Neutrophil (primary cell): ENCODE results near the gene RMC1.
A peak's percentile ranks its signal among the peaks of the same experiment; 100 is the strongest.
"Not testable (repeated sequence)": the region's sequence is repeated elsewhere in the genome, so short reads cannot be mapped to it uniquely, and the experiment has no call there.

Source experiments
- H3K27ac ChIP-seq: fragments of 200-600 bp; sonication (generic); 2 replicates; pipeline ENCODE4 v1.5.1; 2016; ENCODE audit warnings: mild to moderate bottlenecking, moderate library complexity
- H3K27me3 ChIP-seq: fragments of 200-600 bp; sonication (generic); 2 replicates; pipeline ENCODE4 v1.6.0; 2016; ENCODE audit warnings: mild to moderate bottlenecking
- H3K36me3 ChIP-seq: fragments of 200-600 bp; sonication (generic); 2 replicates; pipeline ENCODE4 v1.5.1; 2017
- H3K4me1 ChIP-seq, 2 experiments: fragments of 200-600 bp in 1 of 2; sonication (generic) in 1 of 2; 1 replicate in 1 of 2; 2 replicates in 1 of 2; pipeline versions ENCODE4 v1.5.1 to v1.6.1; 2013 to 2016; ENCODE audit warnings: low read depth in 1 of 2, low read length in 1 of 2, mild to moderate bottlenecking in 1 of 2, moderate library complexity in 1 of 2; ENCODE audit not compliant: control insufficient read depth in 1 of 2, insufficient read depth in 1 of 2
- H3K4me3 ChIP-seq, 2 experiments: fragments of 200-600 bp in 1 of 2; sonication (generic) in 1 of 2; 1 replicate in 1 of 2; 2 replicates in 1 of 2; pipeline ENCODE4 v1.5.1; 2013 to 2016; ENCODE audit warnings: low read depth in 1 of 2, low read length in 1 of 2, mild to moderate bottlenecking in 1 of 2, moderate library complexity in 1 of 2
- H3K9me3 ChIP-seq: fragments of 200-600 bp; sonication (generic); 2 replicates; pipeline ENCODE4 v1.5.1; 2016
- TF ChIP-seq, protein P1 (sequence below): fragments of 200-600 bp; sonication (generic); IDR thresholded peaks from 2 replicates; pipeline ENCODE4 v1.5.1; 2016; ENCODE audit warnings: antibody characterized with exemption

RMC1 gene

DNA sequence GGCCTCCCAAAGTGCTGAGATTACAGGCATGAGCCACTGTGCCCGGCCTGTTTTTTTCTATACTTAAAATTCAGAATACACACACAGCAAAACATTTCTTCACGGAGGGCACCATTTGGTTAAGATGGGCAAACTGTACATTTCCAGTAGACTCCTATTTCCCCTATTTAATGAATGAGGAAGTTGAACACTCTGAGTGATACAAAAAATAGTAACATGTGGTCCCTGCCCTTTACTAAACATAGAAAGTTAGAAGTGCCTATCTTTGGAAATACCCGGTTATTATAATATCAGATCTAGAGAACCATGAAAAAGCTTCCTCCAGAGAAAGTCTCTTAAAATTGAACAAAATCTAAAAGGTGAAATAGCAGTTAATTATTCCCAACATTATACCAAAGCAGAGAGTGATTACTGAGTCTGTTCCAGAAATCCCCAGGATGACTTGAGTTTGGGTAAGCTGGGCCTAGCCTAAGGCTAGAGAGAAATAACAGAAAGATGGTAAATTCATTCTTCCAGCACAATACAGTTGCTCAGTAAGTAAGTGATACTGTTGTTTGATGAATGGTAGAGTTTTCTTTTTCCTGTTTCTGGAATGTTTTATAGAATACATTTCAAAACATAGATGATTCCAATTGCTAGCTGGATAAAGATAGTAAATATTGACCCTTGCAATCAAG is 23.3 kb upstream of the RMC1 start:
- H3K9me3 ChIP-seq, result no peaks in the 10 kb centered on the region
- peaks cover 88% of the 10 kb centered on the region for H3K36me3 ChIP-seq
- TF ChIP-seq, protein P1, sequence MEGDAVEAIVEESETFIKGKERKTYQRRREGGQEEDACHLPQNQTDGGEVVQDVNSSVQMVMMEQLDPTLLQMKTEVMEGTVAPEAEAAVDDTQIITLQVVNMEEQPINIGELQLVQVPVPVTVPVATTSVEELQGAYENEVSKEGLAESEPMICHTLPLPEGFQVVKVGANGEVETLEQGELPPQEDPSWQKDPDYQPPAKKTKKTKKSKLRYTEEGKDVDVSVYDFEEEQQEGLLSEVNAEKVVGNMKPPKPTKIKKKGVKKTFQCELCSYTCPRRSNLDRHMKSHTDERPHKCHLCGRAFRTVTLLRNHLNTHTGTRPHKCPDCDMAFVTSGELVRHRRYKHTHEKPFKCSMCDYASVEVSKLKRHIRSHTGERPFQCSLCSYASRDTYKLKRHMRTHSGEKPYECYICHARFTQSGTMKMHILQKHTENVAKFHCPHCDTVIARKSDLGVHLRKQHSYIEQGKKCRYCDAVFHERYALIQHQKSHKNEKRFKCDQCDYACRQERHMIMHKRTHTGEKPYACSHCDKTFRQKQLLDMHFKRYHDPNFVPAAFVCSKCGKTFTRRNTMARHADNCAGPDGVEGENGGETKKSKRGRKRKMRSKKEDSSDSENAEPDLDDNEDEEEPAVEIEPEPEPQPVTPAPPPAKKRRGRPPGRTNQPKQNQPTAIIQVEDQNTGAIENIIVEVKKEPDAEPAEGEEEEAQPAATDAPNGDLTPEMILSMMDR, result no peak
- no peak overlapping the region for H3K4me3 ChIP-seq
- H3K27ac ChIP-seq, result peak overlapping the region; percentile 59
- no peaks in the 10 kb centered on the region for H3K27me3 ChIP-seq
- H3K4me1 ChIP-seq, result peaks cover 0 to 6% of the 10 kb centered on the region in 2 experiments

DNA sequence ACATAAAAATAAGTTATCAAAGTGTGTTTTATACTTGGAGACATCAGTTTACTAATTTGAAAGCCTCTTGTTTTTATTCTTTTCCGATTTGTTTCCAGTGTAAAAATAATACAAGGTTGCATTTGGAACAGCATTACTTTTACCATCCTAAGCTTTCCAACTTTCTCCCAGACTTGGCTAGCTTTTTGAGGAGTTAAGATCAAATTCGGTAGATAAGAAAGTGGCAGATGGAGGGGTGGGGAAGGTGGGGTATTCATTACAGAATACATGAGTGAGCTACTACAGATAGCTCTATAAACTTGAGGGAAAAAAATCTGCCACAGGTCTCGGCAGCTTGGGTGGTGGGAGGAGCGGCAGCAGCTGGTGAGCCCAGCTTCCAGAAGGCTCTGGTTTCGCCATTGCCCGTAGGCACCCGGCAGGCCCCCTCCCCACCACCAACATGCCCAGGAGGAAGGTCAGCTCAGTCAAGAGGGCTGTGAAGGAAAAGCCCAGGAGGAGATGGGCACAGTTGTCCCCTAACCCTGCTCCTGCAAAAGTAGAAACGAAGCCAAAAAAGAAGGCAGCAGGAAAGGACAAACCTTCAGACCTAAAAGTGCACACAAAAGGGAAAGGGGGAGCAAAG is 18.6 kb upstream of the RMC1 start:
- Histone ChIP-seq H3K4me3 (no peak overlapping the region), H3K27me3 (no peaks in the 10 kb centered on the region), H3K36me3 (peaks cover 41% of the 10 kb centered on the region)

DNA sequence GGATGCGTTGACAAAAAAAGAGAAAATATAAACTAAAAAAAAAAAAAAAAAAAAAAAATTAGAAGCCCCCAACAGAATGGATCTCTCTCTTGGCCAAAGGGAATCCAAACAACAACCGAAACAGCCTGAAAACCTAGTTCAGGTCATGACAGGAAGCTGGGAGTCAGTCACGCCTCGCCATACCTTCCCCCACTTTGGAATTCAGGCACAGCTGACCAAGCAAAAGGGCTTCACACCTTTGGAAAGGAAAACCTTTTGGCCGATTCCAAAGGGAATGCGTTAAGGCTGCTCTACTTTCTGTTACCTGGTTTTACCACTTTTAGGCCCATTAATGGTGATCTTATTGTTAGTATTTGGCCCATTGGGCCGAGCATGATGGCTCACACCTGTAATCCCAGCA is 17.9 kb upstream of the RMC1 start:
- TF ChIP-seq, protein P1, result no peak
- Histone ChIP-seq H3K36me3 (peaks cover 34% of the 10 kb centered on the region), H3K9me3 (no peaks in the 10 kb centered on the region), H3K4me3 (no peak overlapping the region), H3K4me1 (peaks cover 14 to 18% of the 10 kb centered on the region in 2 experiments), H3K27me3 (no peaks in the 10 kb centered on the region), H3K27ac (no peak overlapping the region)

More for the DNA sequence above, 18.6 kb upstream of the RMC1 start:
- peak overlapping the region; percentile 31 for H3K27ac ChIP-seq
- TF ChIP-seq, protein P1, result no peak
- H3K4me1 ChIP-seq, result peaks cover 14 to 23% of the 10 kb centered on the region in 2 experiments
- no peaks in the 10 kb centered on the region for H3K9me3 ChIP-seq

DNA sequence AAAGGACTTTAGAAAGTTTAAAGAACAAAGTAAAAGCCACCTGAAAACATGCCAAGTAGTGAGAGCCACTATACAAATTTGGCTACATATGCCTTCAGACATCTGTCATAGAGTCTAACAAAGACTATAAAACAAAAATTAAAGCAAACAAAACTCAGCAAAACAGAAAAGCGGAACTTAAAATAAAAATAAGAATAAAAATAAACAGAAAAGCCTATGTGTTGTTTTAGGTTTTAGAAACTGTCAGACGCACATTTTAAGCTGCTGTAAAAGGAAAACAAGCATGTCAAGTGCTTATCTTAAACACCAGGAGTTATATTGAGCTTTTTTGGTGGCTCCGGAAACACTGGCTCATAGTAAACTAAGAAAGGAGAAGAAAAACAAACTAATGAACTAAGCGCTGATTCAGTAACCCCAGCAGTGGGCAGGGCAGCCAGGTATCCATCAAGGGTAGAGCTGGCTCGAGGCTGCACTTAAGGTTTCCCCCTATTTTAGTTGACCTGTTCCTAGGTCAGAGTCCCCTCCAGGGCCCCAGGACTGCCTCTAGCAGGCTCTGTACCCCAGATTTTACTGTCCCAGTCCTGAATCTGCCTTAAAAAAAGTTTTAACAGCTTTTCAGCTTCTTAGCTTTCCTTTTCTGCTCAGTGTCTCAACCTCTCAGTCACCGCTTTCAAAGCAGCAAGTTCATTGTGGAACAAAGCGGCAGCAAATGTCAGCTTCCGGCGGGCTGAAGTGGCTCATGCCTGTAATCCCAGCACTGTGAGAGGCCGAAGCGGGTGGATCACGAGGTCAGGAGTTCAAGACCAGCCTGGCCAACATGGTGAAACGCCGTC is 15.4 kb upstream of the RMC1 start:
- H3K9me3 ChIP-seq, result no peaks in the 10 kb centered on the region
- peak overlapping the region; percentile 49 to 53 for H3K4me3 ChIP-seq

DNA sequence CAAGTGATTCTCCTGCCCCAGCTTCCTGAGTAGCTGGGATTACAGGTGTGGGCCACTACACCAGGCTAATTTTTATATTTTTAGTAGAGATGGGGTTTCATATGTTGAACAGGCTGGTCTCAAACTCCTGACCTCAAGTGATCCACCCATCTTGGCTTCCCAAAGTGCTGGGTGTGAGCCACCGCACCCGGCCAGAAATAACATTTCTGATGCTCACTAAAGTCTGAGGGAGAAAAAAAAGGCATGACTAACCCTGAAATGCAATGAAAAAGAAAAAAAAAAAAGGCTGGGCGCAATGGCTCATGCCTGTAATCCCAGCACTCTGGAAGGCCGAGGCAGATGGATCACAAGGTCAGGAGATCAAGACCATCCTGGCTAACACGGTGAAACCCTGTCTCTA is 13.7 kb upstream of the RMC1 start:
- H3K9me3 ChIP-seq, H3K36me3 ChIP-seq, H3K4me3 ChIP-seq, H3K27ac ChIP-seq, H3K27me3 ChIP-seq: not testable (repeated sequence)
- peaks cover 14 to 18% of the 10 kb centered on the region in 2 experiments for H3K4me1 ChIP-seq

More for the DNA sequence above, 15.4 kb upstream of the RMC1 start:
- H3K27me3 ChIP-seq, result no peaks in the 10 kb centered on the region
- peak overlapping the region; percentile 92 for H3K27ac ChIP-seq
- H3K36me3 ChIP-seq, result peaks cover 10% of the 10 kb centered on the region
- TF ChIP-seq, protein P1, result no peak
- peaks cover 14 to 18% of the 10 kb centered on the region in 2 experiments for H3K4me1 ChIP-seq
